NT2/D1 (cell line): Measurements from ENCODE around the gene SDR9C7.
"Not testable (repeated sequence)": the region's sequence is repeated elsewhere in the genome, so short reads cannot be mapped to it uniquely, and the experiment has no call there.

Experiments
- SUZ12 ChIP-seq: IDR thresholded peaks from 2 replicates; pipeline ENCODE4 v1.6.1; 2011; ENCODE audit not compliant: insufficient read length, insufficient read depth; ENCODE audit errors: extremely low read depth
- YY1 ChIP-seq: IDR thresholded peaks from 2 replicates; pipeline ENCODE4 v1.6.1; 2011; ENCODE audit not compliant: insufficient read length, insufficient read depth
- ZNF274 ChIP-seq: IDR thresholded peaks from 2 replicates; pipeline ENCODE4 v1.6.1; 2011; ENCODE audit warnings: mild to moderate bottlenecking, low read depth, low read length

DNA sequence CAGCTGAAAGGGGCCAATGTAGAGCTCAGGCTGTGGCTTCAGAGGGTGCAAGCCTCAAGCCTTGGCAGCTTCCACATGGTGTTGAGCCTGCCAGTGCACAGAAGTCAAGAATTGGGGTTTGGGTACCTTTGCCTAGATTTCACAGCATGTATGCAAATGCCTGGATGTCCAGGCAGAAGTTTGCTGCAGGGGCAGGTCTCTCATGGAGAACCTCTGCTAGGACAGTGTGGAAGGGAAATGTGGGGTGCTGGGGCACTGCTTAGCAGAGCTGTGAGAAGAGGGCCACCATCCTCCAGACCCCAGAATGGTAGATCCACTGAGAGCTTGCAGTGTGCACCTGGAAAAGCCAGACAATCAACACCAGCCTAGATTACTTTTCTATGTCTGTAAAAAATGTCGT is 9.2 kb upstream of the SDR9C7 start:
- not testable (repeated sequence) for TF ChIP-seq YY1, SUZ12, ZNF274
